Mucosa of gallbladder (tissue), 1 donor: ENCODE data around the gene COL6A5. TPM values are rescaled to one million over a fixed set of nuclear protein-coding genes. Genes with fewer than 3 reads are reported as not detected.
"Not testable (repeated sequence)": the region's sequence is repeated elsewhere in the genome, so short reads cannot be mapped to it uniquely, and the experiment has no call there.

Source experiments
- DNase-seq: peaks from one replicate; pipeline ENCODE4 v3.0.0-alpha.2; 2020; ENCODE audit warnings: low spot score
- total RNA-seq: library from RNA; stranded (reverse); gene quantifications from one replicate; pipeline ENCODE4 v1.2.1, GENCODE V29; 2021
- donor health status: DM: no; HTN: no; CAD: no.

Gene COL6A5
- total RNA-seq, 1 donor from 2014 or later, result not detected

DNA sequence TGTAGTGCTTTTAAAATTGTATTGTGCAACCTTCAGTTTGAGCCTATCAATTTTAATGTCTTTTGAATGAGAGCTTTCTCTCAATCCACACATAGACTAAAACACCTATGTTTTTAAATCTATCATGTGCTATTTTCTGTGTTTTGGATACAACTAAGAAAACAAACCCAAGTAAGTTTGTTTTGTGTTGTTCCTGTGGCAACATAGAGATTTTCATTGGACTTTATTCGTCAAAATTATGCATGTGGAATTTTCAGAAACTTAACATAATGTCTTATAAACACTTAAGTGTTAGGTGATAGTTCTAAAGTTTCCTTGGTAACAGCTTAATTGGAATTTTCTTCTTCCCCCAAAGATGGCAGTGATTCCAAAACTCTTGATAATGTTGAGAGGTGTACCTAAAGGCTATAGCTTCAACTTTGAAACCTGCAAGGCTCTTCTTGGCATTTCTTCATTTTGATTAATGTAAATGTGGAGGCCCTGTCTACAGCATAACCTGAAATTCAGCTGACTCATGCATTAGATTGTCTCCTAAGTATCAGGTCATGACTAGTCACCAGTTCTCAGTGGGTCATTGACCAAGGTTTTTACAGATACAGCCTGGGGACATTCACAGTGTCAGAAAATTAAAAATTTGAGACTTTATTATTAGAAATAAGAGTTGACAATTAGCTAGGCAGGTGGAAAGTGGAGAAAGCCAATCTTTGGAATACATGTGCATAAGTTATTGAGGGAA lies 44.4 kb downstream of the COL6A5 start:
- DNase-seq, result no peak

- no peak for DNase-seq
These were observed 46.8 kb downstream of the COL6A5 start for GRCh38 chr3:130392266-130392665.

GRCh38 chr3:130393594-130393993 lies 48.1 kb downstream of the COL6A5 start:
- DNase-seq, result no peak

GRCh38 chr3:130395331-130395730 lies 49.9 kb downstream of the COL6A5 start:
- DNase-seq, result no peak

- no peak for DNase-seq
These were observed 50.4 kb downstream of the COL6A5 start for GRCh38 chr3:130395916-130396315.

DNA sequence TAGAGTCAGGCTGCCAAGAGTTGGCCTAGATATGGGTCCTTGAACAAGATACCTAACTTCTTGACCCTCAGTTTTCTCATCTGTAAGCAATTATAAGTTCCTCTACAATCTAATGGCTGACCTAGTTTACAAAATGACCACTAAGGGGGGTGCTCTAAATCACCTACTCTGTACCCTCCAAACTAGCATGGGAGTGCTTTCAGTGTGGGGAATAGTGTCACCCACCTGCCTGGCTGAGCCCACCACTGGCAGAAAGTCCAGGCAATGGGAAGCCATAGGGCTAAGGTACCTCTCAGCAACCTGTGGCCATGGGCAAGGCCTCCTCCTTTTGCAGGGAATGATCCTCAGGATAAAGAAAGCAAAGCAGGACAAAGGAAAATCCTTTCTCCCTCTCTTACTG lies 58.9 kb downstream of the COL6A5 start:
- DNase-seq, result no peak

DNA sequence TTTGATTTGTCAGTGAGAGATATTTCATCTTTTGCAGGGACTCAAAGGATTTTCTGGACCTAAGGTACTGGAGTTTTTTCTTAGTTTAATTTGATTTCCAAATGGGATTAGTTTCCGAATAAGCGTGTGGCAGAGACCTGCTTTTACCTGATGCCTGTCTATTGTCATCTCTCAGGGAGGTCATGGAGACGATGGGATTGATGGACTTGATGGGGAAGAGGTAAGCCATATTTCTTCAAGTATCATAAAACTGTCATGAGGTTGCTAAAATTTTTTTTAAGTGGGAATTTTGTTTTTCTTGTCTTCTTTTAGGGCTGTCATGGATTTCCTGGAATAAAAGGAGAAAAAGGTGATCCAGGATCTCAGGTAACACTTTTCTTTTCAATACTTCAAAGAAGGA lies 60.5 kb downstream of the COL6A5 start:
- DNase-seq, result no peak

DNA sequence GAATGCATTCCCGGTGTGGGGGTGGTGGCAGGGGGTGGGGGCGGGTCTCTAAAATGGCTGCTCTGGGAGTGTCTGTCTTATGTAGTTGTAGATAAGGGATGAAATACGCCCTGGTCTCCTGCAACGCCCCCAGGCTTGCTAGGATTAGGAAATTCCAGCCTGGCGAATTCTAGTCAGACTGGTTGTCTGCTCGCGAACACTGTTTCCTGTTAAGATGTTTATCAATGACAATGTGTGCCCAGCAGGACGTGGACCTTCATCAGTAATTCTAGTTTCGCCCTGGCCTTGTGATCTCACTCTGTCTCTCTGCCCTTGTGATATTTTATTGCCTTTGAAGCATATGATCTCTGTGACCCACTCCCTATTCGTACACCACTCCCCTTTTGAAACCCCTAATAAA lies 62.8 kb downstream of the COL6A5 start:
- not testable (repeated sequence) for DNase-seq

GRCh38 chr3:130411320-130411719 lies 65.8 kb downstream of the COL6A5 start:
- no peak for DNase-seq

GRCh38 chr3:130412991-130413560 lies 67.6 kb downstream of the COL6A5 start:
- DNase-seq, result no peak

DNA sequence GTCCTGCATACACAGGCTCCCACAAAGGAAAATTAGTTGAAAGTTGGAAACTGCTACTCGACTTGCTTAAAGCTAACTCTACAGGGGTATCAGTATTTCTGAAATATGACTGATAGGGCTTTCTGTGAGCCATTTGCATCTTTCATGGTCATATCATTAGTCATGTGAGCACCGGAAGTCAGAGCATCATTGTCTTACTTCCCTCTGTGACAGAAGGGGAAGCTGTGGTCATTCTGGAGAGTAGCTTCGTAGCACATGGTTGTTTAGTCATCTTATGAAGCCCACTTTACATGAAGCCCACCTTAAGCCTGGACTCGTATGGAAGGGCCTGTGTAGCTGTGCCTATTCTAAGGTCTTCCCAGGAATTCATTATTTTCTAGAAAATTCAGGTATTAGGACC lies 69.0 kb downstream of the COL6A5 start:
- DNase-seq, result no peak

DNA sequence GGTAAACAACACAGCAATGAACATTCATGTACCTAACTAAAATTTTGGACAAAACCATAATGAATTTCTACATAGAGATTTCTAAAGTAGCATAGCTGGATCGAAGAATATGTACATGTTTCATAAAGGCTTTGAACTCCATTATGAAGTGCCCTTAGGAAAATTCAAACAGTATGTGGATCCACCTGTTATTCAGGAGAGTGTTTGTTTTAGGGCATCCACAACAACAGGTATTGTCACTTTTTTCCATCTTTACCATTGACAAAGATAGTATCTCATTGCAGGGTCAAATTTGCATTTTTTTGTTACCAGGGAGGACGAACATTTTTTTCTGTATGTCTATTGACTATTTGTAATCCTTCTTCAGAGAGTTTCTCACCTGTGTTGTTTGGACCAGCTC lies 75.0 kb downstream of the COL6A5 start:
- no peak for DNase-seq

- DNase-seq, result no peak
These were observed 77.6 kb downstream of the COL6A5 start for GRCh38 chr3:130423064-130423463.

GRCh38 chr3:130424837-130425236 lies 79.4 kb downstream of the COL6A5 start:
- no peak for DNase-seq

DNA sequence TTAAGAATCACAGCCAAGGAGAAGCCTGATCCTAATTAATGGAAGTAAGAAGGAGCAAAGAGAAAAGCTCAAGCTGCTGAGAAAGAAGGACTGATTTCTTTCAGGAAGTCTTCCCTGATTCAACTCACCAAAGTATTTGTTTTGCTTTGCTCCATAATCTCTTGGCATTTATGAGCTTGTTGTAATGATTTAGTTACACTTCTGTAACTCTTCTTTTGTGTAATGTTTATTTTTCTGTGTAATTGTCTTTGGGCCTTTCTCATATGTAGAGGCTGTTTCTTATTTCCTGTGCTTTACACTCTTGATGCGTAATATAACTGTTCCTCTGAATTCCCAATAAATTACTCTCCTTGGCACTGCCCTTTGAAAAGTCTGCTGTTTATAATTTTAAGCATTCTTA lies 80.0 kb downstream of the COL6A5 start:
- DNase-seq, result no peak

- no peak for DNase-seq
These were observed 80.7 kb downstream of the COL6A5 start for GRCh38 chr3:130426206-130426605.

DNA sequence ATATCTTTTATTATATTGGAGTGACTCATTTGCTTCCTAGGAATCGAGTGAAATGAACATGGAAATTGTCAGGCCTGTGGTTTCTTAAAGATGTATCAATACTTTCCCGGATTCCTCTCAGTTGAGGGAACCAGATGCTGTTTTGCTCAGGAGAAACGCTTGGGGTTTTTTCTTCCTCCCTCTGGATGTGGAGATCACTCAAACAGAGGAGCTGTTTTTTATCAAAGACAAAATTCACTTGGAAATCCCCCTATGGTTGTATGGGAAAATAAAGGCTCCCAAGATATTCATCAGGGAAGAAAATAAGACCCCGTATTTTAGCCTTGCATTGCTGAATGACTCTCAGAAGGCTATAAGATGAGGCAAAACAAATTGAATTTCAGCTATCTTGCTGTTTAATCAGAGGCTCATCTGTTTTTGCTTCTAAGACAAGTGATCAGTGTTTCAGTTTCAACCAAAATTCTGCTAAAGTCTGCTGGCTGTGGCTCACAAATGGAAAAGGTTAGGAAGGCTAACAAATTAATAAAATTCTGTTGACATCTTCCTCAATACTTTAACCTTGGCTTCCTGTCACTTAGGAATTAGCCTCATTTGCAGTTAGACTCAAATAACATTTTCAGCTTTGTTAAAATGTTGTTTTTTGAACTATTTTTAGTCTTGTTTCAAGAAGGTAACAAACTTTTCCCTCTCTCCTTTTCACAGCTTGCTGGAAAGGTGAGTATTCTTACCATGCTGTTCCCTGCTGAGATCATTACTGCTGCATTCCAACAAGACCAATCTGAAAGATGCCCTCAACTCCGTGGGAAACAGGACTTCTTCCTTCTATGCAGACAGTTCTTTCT lies 83.6 kb downstream of the COL6A5 start:
- DNase-seq, result no peak

DNA sequence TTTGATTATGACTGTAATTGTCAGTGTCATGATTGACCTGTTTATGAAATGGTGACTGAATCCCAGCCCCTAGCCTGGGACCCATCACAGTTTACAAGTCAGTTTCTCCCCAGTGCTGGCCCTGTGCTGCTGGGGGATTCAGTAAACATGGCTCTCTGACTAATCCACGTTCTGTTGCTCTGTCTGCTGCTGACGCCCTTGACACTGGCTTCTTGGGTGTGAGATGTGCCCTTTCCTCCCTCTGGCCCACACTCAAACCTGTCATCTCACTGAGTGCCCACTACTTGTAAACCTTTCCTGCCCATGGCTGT lies 84.2 kb downstream of the COL6A5 start:
- DNase-seq, result no peak

DNA sequence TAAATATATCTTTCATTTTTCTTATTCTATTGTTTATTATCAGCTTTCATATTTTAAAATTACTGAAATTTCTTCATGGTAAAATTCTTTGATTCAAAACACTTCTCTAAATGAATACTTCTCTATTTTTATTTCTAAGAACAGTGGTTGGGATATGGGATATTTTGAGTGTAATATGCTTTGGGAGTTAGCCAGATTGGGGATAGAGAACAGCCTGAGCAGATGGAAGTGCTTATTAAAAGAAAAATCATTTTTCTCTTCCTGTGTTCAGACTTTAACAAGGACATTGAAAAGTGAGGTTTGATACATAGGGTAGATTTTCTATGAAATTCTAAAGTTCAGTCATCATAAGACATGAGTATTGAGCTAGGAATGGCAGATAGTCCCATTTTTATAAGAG lies 84.8 kb downstream of the COL6A5 start:
- no peak for DNase-seq

GRCh38 chr3:130432086-130432485 lies 86.6 kb downstream of the COL6A5 start:
- not testable (repeated sequence) for DNase-seq

- DNase-seq, result no peak
These were observed 87.8 kb downstream of the COL6A5 start for GRCh38 chr3:130433306-130433705.

GRCh38 chr3:130442284-130442683 lies 96.8 kb downstream of the COL6A5 start:
- DNase-seq, result no peak

DNA sequence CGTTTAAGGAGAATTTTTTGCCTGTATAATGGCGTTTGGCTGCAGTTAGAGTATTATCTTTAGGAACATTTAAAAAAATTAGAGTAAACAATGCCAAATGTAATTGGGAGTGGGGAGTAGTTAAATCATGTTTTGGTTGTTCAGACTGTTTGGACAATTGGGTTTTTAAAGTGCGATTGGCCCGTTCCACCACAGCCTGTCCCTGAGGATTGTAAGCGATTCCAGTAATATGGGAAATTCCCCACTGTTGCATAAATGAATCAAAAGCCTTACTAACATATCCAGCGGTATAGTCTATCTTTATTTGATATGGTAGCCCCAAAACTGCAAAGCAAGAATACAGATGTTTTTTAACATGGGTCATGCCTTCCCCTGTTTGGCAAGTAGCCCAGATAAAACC lies 101.4 kb downstream of the COL6A5 start:
- not testable (repeated sequence) for DNase-seq
